Nephron (organoid): ENCODE measurements around the gene BIK.

Experiments used
- H3K27ac Mint-ChIP-seq, 3 experiments: 2 replicates each; pipeline ENCODE4 v1.8.0; 2020; ENCODE audit warnings: mixed read lengths in 3 of 3, mild to moderate bottlenecking in 2 of 3, moderate library complexity in 1 of 3
- H3K27me3 Mint-ChIP-seq: 2 replicates; pipeline ENCODE4 v1.8.0; 2021; ENCODE audit warnings: low read depth, mild to moderate bottlenecking, moderate library complexity, mixed read lengths
- H3K36me3 Mint-ChIP-seq: 2 replicates; pipeline ENCODE4 v1.8.0; 2020; ENCODE audit warnings: low read depth, mixed read lengths
- H3K4me1 Mint-ChIP-seq: 2 replicates; pipeline ENCODE4 v1.8.0; 2020; ENCODE audit warnings: mixed read lengths
- H3K4me3 Mint-ChIP-seq, 3 experiments: 2 replicates each; pipeline ENCODE4 v1.8.0; 2020; ENCODE audit warnings: mild to moderate bottlenecking in 3 of 3, mixed read lengths in 3 of 3, moderate library complexity in 2 of 3
- H3K9me3 Mint-ChIP-seq: 2 replicates; pipeline ENCODE4 v1.8.0; 2020; ENCODE audit warnings: mixed read lengths
- TF ChIP-seq, protein P1 (sequence below), 3 experiments: fragments of 200-600 bp; sonication (generic); IDR thresholded peaks; one replicate each; pipeline ENCODE4 v1.5.0; 2021; ENCODE audit warnings: antibody characterized with exemption in 3 of 3; ENCODE audit not compliant: unreplicated experiment in 3 of 3

Gene BIK

DNA sequence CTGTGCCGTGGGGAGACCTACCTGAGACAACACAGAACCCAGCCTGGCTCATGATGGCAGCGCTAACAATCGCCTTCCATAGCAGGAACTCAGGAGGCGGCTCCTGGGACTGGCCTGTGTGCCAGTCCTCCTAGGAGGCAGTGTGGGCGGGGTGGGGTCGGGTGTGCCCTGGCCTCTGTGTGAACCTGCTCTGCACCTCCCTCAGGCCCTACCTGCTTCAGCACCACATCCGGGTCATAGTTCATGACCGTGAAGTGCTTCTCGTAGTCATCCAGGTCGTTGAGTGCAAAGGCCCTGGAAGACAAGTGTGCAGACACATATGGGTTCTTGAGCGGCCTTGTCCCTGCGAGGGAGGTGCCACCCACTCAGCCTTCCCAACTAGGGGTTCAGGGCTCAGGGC lies 61.1 kb downstream of the BIK start:
- no peaks in the 10 kb centered on the region for H3K9me3 Mint-ChIP-seq
- no peak overlapping the region for H3K27ac Mint-ChIP-seq
- TF ChIP-seq, protein P1, sequence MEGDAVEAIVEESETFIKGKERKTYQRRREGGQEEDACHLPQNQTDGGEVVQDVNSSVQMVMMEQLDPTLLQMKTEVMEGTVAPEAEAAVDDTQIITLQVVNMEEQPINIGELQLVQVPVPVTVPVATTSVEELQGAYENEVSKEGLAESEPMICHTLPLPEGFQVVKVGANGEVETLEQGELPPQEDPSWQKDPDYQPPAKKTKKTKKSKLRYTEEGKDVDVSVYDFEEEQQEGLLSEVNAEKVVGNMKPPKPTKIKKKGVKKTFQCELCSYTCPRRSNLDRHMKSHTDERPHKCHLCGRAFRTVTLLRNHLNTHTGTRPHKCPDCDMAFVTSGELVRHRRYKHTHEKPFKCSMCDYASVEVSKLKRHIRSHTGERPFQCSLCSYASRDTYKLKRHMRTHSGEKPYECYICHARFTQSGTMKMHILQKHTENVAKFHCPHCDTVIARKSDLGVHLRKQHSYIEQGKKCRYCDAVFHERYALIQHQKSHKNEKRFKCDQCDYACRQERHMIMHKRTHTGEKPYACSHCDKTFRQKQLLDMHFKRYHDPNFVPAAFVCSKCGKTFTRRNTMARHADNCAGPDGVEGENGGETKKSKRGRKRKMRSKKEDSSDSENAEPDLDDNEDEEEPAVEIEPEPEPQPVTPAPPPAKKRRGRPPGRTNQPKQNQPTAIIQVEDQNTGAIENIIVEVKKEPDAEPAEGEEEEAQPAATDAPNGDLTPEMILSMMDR (IDR thresholded peaks at IDR 0.05; ENCODE audit: unreplicated experiment in 3 of 3) = no peak
- peaks cover 20% of the 10 kb centered on the region for H3K36me3 Mint-ChIP-seq
- no peaks in the 10 kb centered on the region for H3K27me3 Mint-ChIP-seq
- no peaks in the 10 kb centered on the region for H3K4me1 Mint-ChIP-seq
- no peak overlapping the region for H3K4me3 Mint-ChIP-seq

DNA sequence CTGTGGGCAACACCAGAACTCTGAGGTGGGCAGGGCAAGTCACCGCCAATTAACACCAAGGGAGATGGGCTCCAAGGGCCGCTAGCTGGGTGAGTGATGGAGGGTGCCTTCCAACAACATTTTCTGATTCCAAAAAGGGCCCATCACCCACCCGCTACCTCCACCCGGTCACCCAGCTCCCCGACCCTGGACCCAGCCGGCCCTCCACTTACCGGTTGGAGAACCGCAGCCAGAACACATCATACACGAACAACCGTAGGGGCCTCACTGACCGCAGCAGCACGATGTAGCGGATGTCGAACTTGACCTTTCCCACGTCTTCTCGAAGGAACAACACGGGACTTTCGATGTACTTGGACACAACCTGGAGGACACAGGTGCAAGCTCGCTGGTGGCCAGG lies 61.6 kb downstream of the BIK start:
- H3K27me3 Mint-ChIP-seq = no peaks in the 10 kb centered on the region
- TF ChIP-seq, protein P1 (IDR thresholded peaks at IDR 0.05; ENCODE audit: unreplicated experiment in 3 of 3) = no peak
- H3K27ac Mint-ChIP-seq = no peak overlapping the region
- H3K9me3 Mint-ChIP-seq = no peaks in the 10 kb centered on the region
- no peaks in the 10 kb centered on the region for H3K4me1 Mint-ChIP-seq
- H3K36me3 Mint-ChIP-seq = peaks cover 20% of the 10 kb centered on the region
- H3K4me3 Mint-ChIP-seq = no peak overlapping the region

DNA sequence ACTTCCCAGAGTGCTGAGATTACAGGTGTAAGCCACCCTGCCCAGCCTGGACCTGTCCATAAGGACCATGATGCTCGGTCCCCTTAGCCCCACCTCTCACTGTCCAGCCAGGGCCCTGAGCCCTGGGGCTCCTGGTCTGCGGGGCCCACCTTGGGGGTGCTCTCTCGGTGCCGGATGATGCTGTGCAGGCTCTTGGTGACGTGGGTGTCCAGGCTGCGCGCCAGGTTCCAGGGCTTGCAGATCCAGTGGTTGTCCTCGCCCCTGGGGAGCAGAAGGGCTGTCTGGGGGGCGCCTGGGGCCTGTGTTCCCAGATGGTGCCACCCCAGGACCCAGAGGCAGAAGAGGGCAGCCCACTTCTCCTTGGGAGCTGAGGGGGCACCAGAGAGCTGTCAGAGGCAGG lies 63.0 kb downstream of the BIK start:
- Mint-ChIP-seq H3K9me3 (no peaks in the 10 kb centered on the region), H3K4me1 (no peaks in the 10 kb centered on the region), H3K36me3 (peaks cover 24% of the 10 kb centered on the region), H3K4me3 (no peak overlapping the region), H3K27ac (no peak overlapping the region), H3K27me3 (no peaks in the 10 kb centered on the region)
- TF ChIP-seq, protein P1 (IDR thresholded peaks at IDR 0.05; ENCODE audit: unreplicated experiment in 3 of 3) = no peak

DNA sequence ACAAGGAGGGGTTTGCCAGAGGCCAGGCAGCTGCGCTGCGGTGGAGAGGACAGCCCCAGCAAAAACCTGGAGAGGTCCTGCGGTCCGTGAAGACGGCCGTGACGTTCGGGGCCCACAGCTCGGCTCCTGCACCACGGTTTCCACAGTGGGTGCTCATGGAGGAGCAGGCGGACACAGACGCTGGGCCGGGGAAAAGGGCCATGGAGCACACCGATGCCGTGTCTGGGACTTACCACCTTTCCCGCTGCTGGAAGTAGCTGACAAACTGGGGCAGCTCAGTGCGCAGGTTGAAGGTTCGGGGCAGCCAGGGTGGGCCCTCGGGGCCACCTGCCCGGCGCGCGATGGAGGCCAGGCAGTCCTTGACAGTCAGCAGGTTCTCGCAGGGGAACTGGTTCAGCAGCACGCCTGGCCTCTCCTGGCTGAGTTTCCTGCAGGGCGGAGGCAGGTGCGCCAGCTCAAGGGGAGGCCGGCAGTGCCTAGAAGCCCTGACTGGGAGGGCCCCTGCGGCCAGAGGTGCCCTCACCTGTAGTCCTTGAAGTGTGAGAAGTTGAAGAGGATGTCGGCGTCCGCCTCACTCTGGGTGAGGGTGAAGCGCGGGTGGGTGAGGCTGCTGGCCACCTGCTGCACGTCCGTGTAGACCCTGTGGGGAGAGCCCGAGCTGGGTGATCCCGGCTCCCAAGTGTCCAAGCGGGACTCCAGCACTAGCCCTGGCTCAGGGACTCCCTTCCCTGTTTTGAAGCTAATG lies 63.6 kb downstream of the BIK start:
- Mint-ChIP-seq H3K9me3 (no peaks in the 10 kb centered on the region), H3K4me1 (no peaks in the 10 kb centered on the region), H3K27me3 (no peaks in the 10 kb centered on the region), H3K36me3 (peaks cover 29% of the 10 kb centered on the region), H3K27ac (no peak overlapping the region), H3K4me3 (no peak overlapping the region)
- TF ChIP-seq, protein P1 (IDR thresholded peaks at IDR 0.05; ENCODE audit: unreplicated experiment in 3 of 3) = no peak

DNA sequence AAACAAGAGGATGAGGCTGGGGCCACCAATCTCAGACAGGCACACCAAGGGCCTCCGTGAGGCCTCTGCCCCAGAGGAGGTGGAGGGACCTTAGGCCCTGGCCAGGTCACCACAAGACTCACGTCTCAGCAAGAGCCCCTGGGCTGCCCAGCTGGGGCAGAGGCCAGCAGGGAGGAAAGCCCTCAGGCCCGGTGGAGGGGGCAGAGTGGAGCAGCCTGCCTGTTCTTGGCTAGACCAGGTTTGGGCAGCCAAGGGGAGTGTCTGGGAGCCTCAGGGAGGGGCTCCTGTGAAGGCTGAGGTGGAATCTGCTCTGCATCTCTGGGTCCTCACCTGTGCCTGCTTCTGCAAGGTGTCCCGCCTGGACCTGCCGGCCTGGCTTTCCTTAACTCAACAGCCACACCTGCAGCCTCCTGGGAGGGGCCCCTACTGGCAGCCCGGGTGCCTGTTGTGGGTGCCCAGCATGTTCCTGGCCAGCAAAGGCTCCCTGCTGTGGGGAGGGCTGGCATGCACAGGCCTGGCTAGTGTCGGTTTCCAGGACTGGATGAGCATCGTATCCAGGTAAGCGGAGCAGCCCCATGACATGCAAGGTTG lies 64.5 kb downstream of the BIK start:
- H3K9me3 Mint-ChIP-seq = no peaks in the 10 kb centered on the region
- H3K4me1 Mint-ChIP-seq = no peaks in the 10 kb centered on the region
- peaks cover 34% of the 10 kb centered on the region for H3K36me3 Mint-ChIP-seq
- no peak overlapping the region for H3K4me3 Mint-ChIP-seq
- TF ChIP-seq, protein P1 (IDR thresholded peaks at IDR 0.05; ENCODE audit: unreplicated experiment in 3 of 3) = no peak
- no peaks in the 10 kb centered on the region for H3K27me3 Mint-ChIP-seq
- H3K27ac Mint-ChIP-seq = no peak overlapping the region

DNA sequence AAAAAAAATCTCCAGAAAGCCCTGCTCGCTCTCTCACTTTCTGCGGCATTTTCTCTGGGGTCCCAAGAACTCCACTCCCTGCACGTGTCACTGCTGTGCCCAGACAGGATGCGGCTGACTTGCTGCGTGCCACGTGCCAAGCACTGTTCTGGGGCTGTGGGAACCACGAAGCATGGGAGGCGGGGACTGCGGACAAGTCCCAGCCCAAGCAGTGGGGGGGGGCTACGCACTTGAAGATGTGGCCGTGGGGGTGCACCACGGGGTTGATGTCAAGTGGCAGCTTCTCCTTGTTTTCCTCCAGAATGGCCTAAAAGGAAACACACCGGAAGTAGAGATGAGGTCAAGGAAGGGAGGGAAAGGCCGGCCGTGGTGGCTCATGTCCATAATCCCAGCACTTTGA lies 65.5 kb downstream of the BIK start:
- TF ChIP-seq, protein P1 (IDR thresholded peaks at IDR 0.05; ENCODE audit: unreplicated experiment in 3 of 3) = no peak
- Mint-ChIP-seq H3K36me3 (peaks cover 37% of the 10 kb centered on the region), H3K4me3 (no peak overlapping the region), H3K27me3 (no peaks in the 10 kb centered on the region), H3K9me3 (no peaks in the 10 kb centered on the region), H3K27ac (no peak overlapping the region), H3K4me1 (no peaks in the 10 kb centered on the region)
